Fibroblast of skin of abdomen (primary cell): ENCODE measurements around the gene GATC. TPM values are rescaled to one million over a fixed set of nuclear protein-coding genes. Genes with fewer than 3 reads are reported as not detected.

Experiments
- DNase-seq: peaks from one replicate; pipeline ENCODE4 v3.0.0-alpha.2; 2013
- polyA plus RNA-seq, 2 experiments: library from polyadenylated mRNA; unstranded; fragments of 120-200 nt; gene quantifications; one replicate each; pipeline ENCODE4 v1.2.1, GENCODE V29; 2013; ENCODE audit not compliant: insufficient read length in 2 of 2

The GATC gene, protein sequence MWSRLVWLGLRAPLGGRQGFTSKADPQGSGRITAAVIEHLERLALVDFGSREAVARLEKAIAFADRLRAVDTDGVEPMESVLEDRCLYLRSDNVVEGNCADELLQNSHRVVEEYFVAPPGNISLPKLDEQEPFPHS
- 16.3 TPM for polyA plus RNA-seq (2013, experiment 1 of 2; ENCODE audit: insufficient read length)
- polyA plus RNA-seq (2013, experiment 2 of 2; ENCODE audit: insufficient read length) = 14.3 TPM

DNA sequence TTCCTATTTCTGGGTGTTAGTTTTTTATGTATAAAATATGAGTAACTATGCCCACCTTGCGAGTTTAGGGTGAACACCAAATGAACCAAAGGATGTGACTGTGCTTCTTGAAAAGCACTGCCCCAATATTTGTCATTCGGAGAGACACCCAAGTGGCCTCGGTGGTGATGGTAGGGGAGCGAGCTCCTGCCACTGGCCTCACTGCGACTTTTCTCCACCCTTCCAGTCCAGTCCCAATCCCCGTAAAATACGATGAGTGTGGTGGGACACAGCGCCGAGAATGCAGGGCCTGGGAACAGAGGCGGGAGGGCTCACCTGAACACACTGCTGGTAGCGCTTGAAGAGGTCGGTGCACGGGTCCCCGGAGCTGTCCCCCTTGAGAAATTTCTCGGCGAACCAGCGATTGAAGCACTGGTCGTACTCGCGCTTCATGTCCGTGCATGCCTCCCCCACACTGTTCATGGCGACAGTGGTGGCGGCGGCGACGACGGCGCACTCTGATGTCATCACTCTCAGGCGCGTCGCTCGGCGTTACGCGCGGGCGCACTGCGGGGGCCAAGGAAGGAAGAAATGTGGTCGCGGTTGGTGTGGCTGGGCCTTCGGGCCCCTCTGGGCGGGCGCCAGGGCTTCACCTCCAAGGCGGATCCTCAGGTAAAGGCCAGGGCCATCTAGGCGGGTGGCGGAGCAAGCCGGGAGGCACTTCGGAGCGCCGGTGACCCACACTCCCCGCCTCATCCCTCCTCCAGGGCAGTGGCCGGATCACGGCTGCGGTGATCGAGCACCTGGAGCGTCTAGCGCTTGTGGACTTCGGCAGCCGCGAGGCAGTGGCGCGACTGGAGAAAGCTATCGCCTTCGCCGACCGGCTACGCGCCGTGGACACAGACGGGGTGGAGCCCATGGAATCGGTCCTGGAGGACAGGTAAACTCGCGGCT lies at the start of gene GATC, which contains the start of gene TRIAP1:
GATC (plus strand) TSS at position 534 of the 933 bp plus-strand sequence; CDS start at position 571, 37 bp downstream.
TRIAP1 (minus strand) TSS at position 474 of the 933 bp plus-strand sequence; CDS start at position 462, 12 bp downstream.
- DNase-seq = peak; percentile 77

DNA sequence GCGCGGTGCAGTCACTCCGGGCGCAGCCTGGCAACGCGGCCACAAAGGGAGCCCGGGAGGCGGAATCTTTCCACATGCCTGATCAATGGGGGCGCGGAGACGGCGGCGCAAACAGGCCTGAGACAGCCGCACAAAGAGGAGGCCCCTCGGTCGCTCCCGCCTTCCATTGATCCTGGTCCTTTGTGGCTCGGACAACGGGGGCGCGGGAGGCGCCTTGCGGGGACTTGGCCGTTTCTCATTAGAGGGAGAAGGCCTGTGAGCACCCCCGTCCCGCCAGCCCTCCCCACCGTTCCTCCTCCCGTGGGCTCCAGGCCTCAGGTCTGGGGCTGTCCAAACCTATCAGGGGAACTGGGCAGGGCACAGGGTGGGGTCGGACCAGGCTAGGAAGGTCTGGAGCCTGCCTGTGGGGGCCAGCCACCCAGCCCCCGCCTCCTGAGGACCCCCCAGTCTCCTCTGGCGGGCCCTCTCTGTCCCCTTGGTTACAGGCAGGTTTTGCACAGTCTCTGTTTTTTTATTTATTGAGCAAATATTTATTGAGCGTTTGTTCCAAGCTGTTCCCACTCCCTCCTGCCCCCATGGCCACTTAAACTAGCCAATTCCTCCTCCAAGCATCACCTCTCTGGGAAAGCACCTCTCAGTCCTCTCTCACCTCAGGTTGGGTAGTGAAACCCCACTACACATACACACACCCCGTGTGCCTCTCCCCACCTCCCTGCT lies 48.3 kb upstream of the GATC start:
- DNase-seq = no peak

DNA sequence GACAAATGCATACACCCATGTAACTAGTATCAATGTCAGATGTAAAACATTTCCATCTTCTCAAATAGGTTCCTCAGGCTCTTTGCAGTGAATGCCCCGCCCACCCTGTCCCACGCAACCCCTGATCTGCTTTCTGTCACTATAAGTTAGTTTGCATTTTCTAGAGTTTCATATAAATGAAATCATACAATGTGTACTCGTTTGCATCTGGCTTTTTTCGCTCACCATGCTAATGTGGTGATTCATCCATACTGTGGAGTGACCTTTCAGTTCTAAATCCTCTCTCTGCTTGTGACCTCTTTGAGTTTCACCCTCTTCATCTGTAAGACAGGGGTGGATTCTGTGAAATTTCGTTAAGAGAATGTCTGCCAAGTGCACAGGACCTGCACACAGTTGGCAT lies 46.7 kb upstream of the GATC start:
- peak; percentile 49 for DNase-seq

DNA sequence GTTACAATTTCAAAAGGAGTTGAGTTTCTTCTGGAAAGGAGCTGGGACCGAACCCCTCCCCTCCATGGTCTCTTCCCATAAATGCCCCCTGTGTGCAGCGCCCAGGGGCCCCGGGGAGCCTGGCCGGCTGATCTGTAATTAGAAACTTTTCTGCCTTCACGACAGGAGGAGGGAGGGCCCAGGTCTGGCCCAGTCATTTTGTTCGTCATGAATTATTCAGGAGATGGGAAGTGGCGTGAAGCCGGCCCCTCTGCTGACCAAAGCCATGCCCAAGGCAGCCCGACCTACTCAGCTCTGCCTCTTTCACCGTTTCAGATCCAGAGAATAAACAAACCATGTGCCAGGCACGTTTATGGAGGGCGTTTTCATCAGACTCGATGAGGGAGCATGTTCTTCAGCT lies 44.0 kb upstream of the GATC start:
- no peak for DNase-seq

DNA sequence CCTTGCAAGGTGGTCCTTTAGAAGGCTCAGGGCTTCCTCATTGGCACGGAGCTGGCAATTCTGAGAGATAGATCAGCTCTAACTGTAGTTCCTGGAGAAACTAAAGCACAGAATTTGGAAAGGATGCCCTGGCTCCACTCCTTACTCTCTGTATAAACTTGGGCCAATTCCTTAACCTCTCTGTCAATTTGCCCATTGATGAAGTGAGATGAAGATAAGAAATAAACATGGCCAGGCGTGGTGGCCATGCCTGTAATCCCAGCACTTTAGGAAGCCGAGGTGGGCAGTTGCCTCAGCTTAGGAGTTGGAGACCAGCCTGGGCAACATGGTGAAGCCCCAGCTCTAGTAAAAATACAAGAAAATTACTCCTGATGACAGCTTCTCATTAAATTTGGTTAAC lies 42.4 kb upstream of the GATC start:
- DNase-seq = no peak

DNA sequence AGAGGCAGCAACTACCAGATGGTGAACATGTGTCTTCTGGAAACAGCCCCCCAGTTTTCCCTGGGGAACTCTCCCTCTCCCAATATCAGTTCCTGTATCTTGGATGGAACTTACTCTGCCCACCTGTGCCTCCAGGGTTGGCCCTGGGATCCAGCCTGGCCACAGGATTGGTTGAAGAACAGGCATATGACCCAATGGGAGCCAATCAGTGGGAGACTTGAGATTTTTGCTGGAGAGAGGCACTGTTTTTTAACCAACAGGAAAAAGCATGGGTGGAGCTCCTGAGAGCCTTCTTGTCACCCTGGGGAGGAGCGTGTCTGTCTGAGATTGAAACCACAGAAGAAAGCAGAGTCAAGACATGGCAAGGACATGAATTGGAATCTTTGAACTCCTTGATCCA lies 42.0 kb upstream of the GATC start:
- DNase-seq = no peak

DNA sequence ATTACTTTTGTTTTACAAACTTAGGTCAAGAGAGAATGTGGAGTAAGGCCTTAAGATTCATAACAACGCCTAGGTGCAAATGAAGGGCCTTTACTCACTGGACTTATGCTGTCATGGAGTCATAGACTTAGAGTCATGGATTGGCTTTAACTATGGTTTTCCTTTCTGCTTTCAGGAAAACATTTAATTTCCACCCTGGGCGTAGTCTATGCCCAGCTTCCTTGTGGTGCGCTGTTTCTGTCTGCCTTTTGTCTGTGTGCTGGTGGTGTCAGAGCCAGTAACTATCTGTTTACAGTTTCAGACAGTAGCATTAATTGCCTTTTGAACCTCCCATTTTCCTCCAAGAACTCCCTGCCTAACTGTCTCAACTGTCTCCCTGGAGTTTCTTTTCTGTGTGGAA lies 40.2 kb upstream of the GATC start:
- no peak for DNase-seq

DNA sequence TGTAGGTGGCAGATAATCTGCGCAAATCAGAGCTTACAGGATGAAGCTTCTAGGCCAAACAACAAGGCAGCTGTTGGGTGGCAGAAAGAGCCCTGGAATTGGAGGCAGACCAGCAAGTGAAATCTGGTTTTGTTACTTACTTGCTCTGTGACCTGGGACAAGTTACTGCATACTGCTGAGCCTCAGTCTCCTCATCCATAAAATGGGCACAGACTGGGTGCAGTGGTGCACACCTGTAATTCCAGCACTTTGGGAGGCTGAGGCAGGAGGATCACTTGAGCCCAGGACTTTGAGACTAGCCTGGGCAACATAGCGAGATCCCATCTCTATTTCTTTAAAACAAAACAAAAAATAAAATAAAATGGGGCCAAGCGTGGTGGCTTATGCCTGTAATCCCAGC lies 39.7 kb upstream of the GATC start:
- DNase-seq = no peak

DNA sequence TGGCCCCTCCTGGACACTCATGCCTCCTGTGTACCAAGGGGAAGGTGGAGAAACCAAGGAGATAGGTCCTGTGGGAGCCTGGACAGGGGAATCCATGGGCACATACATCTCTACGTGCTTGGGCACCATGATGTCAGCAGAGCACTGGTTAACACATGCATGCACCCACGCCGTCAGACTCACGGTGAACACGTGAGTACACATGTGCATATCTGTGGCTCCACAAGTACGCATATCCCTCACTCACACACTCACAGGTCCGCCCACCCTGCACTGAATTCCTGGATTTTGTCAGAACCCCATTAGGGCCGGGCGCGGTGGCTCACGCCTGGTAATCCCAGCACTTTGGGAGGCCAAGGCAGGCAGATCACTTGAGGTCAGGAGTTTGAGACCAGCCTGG lies 37.5 kb upstream of the GATC start:
- no peak for DNase-seq

DNA sequence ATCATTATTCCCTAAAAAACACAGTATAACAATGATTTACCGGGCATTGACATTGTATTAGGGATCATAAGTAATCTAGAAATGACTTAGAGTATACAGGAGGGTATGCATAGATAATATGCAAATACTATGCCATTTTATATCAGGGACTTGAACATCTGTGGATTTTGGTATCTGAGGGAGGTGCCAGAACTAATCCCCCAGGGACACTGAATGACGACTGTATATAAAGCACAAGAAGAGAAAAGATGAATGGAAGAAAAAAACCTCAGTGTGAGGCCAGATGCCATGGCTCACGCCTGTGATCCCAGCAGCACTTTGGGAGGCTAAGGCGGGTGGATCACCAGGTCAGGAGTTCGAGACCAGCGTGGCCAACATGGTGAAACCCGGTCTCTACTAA lies 33.8 kb upstream of the GATC start:
- no peak for DNase-seq

DNA sequence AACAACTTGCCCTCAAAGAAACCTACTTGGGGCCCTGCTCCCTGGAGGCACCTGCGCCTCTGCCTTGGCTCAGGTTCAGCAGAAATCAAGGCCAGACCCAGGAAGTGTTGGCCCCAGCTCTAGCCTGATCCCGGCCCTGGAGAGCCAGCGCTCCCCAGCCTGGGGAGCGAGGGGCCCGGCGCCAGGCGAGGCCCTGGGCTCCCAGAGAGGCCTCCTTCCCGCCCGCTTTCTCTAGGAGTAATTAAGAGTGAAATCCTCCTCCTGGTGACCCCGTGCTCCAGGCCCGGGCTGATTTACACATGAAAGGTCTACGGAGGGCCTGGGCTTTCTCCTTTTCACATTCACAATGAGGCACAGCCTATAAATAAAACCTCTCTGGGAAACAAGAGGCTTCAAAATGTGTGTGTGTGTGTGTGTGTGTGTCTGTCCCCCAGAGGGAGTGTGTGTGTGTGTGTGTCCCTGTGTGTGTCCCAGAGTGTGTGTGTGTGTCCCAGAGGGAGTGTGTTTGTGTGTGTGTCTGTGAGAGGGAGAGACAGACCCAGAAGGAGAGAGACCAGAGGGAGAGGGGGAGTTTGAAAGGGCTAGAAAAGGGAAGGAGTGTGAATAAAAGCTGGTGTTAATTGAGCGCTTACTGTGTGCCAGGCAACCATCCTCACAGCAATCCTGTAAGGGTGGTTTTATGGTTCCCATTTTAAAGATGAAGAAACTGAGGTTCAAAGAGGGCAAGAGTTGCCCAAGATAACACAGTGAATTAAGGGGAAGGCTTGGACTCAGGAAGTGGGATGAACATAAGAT lies 32.1 kb upstream of the GATC start:
- no peak for DNase-seq

DNA sequence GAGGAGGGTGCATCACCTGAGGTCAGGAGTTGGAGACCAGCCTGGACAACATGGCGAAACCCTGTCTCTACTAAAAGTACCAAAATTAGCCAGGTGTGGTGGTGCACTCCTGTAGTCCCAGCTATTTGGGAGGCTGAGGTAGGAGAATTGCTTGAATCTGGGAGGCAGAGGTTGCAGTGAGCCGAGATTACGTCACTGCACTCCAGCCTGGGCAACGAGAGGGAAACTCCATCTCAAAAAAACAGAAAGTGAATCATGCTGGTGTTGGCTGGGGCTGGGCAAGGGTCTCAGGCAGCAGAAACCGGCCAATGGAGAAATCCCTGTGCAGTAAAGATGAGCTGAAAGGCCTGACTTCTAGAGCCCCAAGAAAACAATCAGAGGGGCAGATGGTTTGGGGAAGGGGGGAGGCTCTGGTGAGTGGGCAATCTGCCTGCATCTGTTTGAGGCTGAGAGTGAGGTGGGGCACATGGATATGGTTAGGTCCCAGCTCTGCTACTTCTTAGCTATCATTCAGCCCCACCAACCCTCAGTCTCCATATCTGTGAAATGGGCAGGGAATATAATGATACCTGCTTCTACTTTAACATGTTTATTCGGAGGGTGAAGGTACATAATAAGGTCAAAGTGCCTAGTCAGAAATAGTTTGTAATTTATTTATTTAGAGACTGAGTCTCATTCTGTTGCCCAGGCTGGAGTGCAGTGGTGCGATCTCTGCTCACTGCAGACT lies 29.6 kb upstream of the GATC start:
- DNase-seq = no peak

DNA sequence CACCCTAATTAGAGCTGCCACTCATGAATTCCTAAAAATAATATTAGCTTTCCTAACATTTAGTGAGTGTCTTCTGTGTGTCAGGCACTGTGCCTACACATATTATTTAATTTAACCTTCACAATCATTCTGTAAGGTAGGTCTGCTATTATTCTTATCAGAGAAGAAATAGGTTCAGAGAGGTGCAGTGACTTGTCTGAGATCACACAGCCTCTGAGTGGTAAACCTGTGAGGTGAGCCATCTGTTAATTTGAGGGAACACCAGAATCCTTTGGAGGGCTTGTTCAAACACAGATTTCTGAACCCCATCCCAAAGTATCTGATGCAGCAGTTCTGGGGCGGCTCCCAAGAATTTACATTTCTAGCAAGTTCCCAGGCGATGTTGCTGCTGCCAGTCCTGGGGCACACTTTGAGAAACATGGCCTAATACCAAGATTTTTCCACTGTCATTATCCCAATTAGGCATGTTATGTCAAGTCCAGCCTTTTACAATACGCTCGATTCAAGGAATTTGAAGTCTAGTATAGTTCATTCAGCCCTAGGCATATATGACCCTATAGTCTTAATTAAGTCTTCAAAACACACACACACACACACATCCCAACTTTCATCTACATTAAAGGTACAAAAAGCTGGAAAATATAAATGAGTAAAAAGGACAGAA lies 28.2 kb upstream of the GATC start:
- DNase-seq = no peak

DNA sequence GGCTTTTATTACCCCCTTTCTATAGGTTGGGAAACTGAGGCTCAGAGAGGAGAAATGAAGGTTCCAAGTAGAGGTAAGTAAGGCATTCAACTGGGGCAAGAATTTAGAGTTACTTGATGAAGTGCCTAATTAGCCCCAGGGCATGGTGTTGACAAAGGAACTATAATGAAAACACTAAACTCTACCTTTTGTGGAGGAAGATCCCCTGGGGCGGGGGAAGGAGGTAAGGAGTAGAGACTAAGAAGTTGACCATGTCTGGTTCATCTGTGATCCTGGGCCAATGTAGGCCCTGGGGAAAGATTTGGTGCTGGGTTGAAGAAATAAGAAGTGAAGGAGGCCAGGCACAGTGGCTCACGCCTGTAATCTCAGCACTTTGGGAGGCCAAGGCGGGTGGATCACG lies 24.5 kb upstream of the GATC start:
- no peak for DNase-seq

DNA sequence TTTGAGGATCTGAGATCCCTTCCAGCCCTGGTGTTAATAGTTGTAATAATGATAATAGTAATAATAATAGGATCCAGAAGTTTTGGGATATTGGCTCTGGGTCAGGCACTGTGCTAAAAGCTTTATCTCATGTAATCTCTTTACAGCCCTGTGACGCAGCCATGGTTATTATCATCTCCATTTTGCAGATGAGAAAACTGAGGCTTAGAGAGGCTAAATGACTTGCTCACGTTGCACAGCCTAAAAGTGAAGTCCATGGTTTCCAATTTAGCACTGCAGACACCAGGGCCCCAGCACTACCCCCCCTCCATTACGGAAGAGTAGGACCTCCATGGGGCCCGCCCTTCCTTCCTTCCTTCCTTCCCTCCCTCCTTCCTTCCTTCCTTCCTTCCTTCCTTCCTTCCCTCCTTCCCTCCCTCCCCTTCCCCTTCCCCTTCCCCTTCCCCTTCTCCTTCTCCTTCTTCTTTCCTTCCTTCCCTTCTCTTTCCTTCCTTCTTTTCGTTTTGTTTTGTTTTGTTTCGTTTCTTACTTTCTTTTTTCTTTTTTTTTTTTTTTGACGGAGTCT lies 23.3 kb upstream of the GATC start:
- no peak for DNase-seq

DNA sequence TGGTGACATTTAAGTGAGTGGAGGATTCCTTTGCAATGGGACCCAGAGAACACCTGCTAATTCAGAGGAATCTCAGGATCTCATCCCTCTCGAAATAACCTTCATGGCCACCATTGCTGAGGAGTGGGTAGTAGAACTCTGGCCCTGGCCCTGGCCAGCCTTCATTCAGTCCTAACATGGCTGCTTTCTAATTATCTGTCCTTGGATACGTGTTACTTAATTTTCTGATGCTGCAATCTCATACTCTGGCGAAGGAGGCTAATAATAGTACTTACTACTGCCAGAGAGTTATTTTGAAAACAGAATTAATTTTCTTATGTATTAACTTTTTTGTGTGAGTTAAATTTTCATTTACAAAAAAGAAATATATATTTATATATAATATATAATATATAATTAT lies 20.4 kb upstream of the GATC start:
- no peak for DNase-seq

DNA sequence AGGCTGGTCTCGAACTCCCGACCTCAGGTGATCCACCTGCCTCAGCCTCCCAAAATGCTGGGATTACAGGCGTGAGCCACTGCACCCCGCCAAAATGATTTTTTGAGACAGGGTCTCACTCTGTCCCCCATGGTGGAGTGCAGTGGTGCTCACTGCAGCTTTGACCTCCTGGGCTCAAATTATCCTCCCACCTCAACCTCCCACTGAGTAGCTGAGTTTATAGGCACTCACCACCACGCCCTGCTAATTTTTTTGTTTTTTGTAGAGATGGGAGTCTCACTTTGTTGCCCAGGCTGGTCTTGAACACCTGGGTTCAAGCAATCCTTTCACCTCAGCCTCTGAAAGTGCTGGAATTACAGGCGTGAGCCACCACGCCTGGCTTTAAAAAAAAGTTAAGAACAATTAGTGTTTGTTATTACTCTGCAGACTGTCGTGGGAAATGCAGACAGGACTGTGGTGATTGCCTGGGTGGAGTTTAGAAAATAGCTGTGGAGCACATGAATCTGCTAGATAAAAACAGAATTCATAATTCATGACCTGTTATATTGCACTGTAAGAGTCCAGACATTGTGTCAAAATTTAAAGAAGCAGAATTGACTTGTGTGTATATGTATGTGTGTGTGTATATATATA lies 17.5 kb upstream of the GATC start:
- no peak for DNase-seq

DNA sequence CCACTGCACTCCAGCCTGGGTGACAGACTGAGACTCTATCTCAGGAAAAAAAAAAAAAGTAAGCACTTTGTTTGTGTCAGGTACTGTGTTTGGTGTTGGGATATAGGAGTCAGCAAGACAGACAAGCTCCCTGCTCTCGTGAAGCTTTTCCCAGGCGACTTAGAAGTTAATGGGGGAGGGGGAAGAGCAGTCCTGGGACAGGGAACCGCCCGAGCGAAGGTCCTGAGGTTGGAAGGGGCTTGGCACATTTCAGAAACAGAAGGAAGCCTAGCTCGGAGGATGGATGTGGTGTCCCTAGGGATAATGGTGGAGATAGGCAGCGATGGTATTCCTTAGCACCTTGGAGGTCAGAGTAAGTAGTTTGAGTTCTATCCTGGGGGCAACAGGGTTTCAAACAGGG lies 16.9 kb upstream of the GATC start:
- no peak for DNase-seq

DNA sequence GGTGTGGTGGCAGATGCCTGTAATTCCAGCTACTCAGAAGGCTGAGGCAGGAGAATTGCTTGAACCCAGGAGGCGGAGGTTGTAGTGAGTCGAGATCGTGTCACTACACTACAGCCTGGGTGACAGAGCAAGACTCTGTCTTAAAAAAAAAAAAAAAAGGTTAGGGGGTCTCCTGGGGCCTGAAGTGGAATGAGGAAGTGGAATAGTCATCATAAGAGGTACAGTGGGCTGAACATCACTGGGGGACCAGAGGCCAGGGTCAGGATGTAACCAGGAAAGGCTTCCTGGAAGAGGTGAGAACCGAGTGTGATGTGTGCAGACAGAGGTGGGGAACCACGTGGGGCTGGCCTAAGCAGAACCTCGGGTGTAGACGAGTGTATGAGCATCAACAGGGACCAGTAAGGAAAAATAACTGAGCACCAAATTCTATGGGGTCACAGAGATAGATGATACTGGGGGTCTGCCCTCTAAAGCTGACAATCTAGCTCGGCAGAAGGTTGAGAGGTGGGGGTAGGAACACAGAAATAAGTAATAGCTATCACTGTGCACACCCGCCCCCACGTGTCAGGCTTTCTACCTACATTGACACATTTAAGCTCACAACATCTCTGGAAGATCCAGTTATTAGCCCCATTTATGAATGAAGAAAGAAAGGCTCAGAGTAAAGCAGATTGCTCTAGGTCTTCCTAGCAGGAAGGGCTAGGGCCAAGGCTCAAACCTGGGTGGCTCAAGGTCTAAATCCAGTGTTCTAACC lies 13.3 kb upstream of the GATC start:
- DNase-seq = no peak
